ENCODE results near the gene FBXL22. TPM values are rescaled to one million over a fixed set of nuclear protein-coding genes. Genes with fewer than 3 reads are reported as not detected.

Gene FBXL22
- total RNA-seq, 1 donor from 2014 or later, result 0.34 TPM

DNA sequence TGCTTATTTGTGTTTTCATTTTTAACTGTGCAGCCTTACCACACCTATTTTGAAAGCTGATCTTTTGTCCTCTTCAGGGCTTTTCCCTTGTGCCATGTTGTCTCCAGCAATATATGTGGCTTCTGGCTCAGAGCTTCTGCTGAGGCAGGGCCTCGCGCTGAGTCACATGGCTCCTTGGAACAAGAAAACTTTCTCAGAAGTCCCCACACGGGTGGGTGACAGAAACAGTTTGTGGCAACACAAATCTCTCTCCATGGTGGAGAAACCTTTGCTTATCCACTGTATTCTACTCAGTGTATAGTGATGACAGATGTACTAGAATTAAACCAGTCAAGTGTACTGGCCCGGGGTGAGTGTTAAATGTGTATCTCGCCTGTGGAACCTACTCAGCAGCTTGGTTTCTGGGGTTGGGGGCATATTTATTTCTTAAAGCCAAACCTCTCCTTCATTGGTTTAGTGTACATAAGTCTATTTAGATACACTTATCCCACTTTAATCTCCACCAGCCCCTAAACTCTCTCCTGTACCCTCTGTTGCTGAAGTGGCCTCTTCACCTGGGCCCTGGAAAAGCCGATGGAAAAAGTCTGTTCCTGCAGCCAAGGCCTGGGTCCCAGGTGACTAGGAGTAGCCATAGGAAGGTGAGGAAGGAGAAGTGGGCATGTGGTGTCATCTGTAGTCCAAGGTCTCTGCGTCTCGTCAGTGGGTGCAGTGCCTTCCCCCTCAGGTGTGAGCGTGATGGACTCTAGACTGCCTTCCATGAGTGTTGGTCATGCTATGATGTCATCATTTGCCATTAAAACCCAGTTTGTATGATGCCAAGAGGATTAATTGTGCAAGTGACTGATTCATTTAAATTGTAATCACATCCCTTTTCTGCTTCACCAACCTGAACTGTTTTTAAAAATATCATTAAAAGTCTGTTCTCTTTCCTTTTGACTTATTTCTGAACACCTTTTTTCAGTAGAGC is 3.2 kb upstream of the FBXL22 start:
- Histone ChIP-seq H3K9ac (ENCODE audit: low read length) (no peak overlapping the region), H3K79me2 (ENCODE audit: insufficient read depth, low read length) (no peaks in the 10 kb centered on the region), H3K27me3 (ENCODE audit: insufficient read depth, low read length) (no peaks in the 10 kb centered on the region), H3K4me2 (ENCODE audit: low read length) (no peak overlapping the region), H4K20me1 (ENCODE audit: insufficient read depth, low read length) (no peaks in the 10 kb centered on the region), H3K9me3 (ENCODE audit: insufficient read depth, low read depth, low read length) (no peaks in the 10 kb centered on the region), H3K36me3 (ENCODE audit: insufficient read depth, low read length) (peaks cover 24% of the 10 kb centered on the region), H3K4me3 (ENCODE audit: insufficient read depth, low read depth, low read length) (no peak overlapping the region), H2AFZ (ENCODE audit: low read depth, low read length) (no peak overlapping the region), H3K4me1 (ENCODE audit: insufficient read depth, low read length) (no peaks in the 10 kb centered on the region), H3K27ac (ENCODE audit: low read depth, low read length) (no peak overlapping the region)
- no peak overlapping the region for H3K4me3 Mint-ChIP-seq (ENCODE audit: unreplicated experiment)
- FAIRE-seq (no peak), DNase-seq (ENCODE audit: low read depth) (no peak)
- H3K4me1 Mint-ChIP-seq (ENCODE audit: low read depth, unreplicated experiment), result peaks cover 13% of the 10 kb centered on the region
- no peaks in the 10 kb centered on the region for H3K9me3 Mint-ChIP-seq (ENCODE audit: unreplicated experiment)
- H3K27ac Mint-ChIP-seq (ENCODE audit: unreplicated experiment), result no peak overlapping the region
- peaks cover 25% of the 10 kb centered on the region for H3K36me3 Mint-ChIP-seq (ENCODE audit: low read depth, unreplicated experiment)
- TF ChIP-seq, protein P1, sequence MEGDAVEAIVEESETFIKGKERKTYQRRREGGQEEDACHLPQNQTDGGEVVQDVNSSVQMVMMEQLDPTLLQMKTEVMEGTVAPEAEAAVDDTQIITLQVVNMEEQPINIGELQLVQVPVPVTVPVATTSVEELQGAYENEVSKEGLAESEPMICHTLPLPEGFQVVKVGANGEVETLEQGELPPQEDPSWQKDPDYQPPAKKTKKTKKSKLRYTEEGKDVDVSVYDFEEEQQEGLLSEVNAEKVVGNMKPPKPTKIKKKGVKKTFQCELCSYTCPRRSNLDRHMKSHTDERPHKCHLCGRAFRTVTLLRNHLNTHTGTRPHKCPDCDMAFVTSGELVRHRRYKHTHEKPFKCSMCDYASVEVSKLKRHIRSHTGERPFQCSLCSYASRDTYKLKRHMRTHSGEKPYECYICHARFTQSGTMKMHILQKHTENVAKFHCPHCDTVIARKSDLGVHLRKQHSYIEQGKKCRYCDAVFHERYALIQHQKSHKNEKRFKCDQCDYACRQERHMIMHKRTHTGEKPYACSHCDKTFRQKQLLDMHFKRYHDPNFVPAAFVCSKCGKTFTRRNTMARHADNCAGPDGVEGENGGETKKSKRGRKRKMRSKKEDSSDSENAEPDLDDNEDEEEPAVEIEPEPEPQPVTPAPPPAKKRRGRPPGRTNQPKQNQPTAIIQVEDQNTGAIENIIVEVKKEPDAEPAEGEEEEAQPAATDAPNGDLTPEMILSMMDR (IDR thresholded peaks at IDR 0.05; ENCODE audit: insufficient read depth, low read depth, low read length), result no peak
- TF ChIP-seq EZH2 (IDR thresholded peaks at IDR 0.05; ENCODE audit: insufficient read depth, low read length), result no peak
- no peaks in the 10 kb centered on the region for H3K27me3 Mint-ChIP-seq (ENCODE audit: low read depth, unreplicated experiment)

DNA sequence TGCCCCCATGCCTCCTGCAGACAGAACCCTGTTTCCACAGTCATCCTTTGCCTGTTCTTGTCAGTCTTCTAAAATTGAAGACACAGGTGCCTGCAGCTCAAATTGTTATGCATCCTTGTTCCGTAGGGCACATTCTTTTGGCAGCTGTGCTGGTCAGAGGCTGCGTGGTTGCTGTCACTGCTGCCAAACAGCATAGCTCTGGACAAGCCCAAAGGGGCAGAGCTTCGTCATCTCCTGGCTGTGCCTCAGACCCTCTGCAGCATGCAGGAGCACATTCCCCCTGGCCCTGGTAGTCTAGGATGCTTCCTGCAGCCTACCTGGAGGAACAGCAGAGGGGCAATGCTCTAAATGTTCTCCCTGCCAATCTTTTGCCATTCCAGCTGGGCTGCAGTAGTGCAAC is 2.1 kb upstream of the FBXL22 start:
- Mint-ChIP-seq H3K36me3 (ENCODE audit: low read depth, unreplicated experiment) (peaks cover 20% of the 10 kb centered on the region), H3K27me3 (ENCODE audit: low read depth, unreplicated experiment) (no peaks in the 10 kb centered on the region), H3K4me1 (ENCODE audit: low read depth, unreplicated experiment) (peaks cover 14% of the 10 kb centered on the region), H3K4me3 (ENCODE audit: unreplicated experiment) (no peak overlapping the region), H3K27ac (ENCODE audit: unreplicated experiment) (no peak overlapping the region), H3K9me3 (ENCODE audit: unreplicated experiment) (no peaks in the 10 kb centered on the region)
- Histone ChIP-seq H3K36me3 (ENCODE audit: insufficient read depth, low read length) (peaks cover 18% of the 10 kb centered on the region), H2AFZ (ENCODE audit: low read depth, low read length) (no peak overlapping the region), H3K9me3 (ENCODE audit: insufficient read depth, low read depth, low read length) (no peaks in the 10 kb centered on the region), H3K4me1 (ENCODE audit: insufficient read depth, low read length) (peaks cover 7% of the 10 kb centered on the region), H3K4me2 (ENCODE audit: low read length) (no peak overlapping the region), H3K27ac (ENCODE audit: low read depth, low read length) (no peak overlapping the region), H3K4me3 (ENCODE audit: insufficient read depth, low read depth, low read length) (no peak overlapping the region), H4K20me1 (ENCODE audit: insufficient read depth, low read length) (no peaks in the 10 kb centered on the region), H3K9ac (ENCODE audit: low read length) (no peak overlapping the region), H3K79me2 (ENCODE audit: insufficient read depth, low read length) (no peaks in the 10 kb centered on the region), H3K27me3 (ENCODE audit: insufficient read depth, low read length) (no peaks in the 10 kb centered on the region)
- TF ChIP-seq, protein P1 (IDR thresholded peaks at IDR 0.05; ENCODE audit: insufficient read depth, low read depth, low read length), result no peak
- TF ChIP-seq EZH2 (IDR thresholded peaks at IDR 0.05; ENCODE audit: insufficient read depth, low read length), result no peak
- DNase-seq (ENCODE audit: low read depth), result no peak
- FAIRE-seq, result no peak

DNA sequence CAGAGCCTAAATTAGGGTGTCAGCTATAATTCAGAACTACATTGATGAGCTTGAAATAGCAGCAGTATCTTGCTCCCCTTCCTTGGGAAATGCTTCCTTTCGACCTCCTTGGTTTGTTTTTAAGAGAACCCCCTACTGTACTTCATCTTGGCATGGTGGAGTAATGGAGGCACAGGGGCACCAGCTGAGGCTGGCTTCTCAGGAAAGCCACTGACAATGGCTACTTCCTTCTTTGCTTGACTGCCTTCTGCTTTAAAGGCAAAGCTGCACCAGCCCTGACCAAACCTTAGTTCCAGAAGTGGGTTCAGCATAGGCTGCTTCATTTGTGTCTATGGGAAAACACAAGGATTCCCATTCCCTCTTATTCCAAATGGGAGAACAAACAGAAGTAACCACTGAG is 1.5 kb upstream of the FBXL22 start:
- no peak overlapping the region for H3K4me3 Mint-ChIP-seq (ENCODE audit: unreplicated experiment)
- Histone ChIP-seq H2AFZ (ENCODE audit: low read depth, low read length) (no peak overlapping the region), H3K79me2 (ENCODE audit: insufficient read depth, low read length) (no peaks in the 10 kb centered on the region), H3K36me3 (ENCODE audit: insufficient read depth, low read length) (peaks cover 11% of the 10 kb centered on the region), H3K9me3 (ENCODE audit: insufficient read depth, low read depth, low read length) (no peaks in the 10 kb centered on the region), H3K4me2 (ENCODE audit: low read length) (no peak overlapping the region), H4K20me1 (ENCODE audit: insufficient read depth, low read length) (no peaks in the 10 kb centered on the region), H3K4me1 (ENCODE audit: insufficient read depth, low read length) (peaks cover 12% of the 10 kb centered on the region), H3K27ac (ENCODE audit: low read depth, low read length) (no peak overlapping the region), H3K4me3 (ENCODE audit: insufficient read depth, low read depth, low read length) (no peak overlapping the region), H3K9ac (ENCODE audit: low read length) (no peak overlapping the region), H3K27me3 (ENCODE audit: insufficient read depth, low read length) (no peaks in the 10 kb centered on the region)
- no peaks in the 10 kb centered on the region for H3K27me3 Mint-ChIP-seq (ENCODE audit: low read depth, unreplicated experiment)
- no peak for DNase-seq (ENCODE audit: low read depth)
- TF ChIP-seq, protein P1 (IDR thresholded peaks at IDR 0.05; ENCODE audit: insufficient read depth, low read depth, low read length), result no peak
- TF ChIP-seq EZH2 (IDR thresholded peaks at IDR 0.05; ENCODE audit: insufficient read depth, low read length), result no peak
- no peak for FAIRE-seq
- no peak overlapping the region for H3K27ac Mint-ChIP-seq (ENCODE audit: unreplicated experiment)
- peaks cover 14% of the 10 kb centered on the region for H3K4me1 Mint-ChIP-seq (ENCODE audit: low read depth, unreplicated experiment)
- peaks cover 20% of the 10 kb centered on the region for H3K36me3 Mint-ChIP-seq (ENCODE audit: low read depth, unreplicated experiment)
- H3K9me3 Mint-ChIP-seq (ENCODE audit: unreplicated experiment), result no peaks in the 10 kb centered on the region

Data from astrocyte (in vitro differentiated cells and primary cell).